Measurements from ENCODE around the gene HIGD1C.
"Not testable (repeated sequence)": the region's sequence is repeated elsewhere in the genome, so short reads cannot be mapped to it uniquely, and the experiment has no call there.

Gene HIGD1C

GRCh38 chr12:50952510-50952909 lies at the start of gene HIGD1C:
Gene HIGD1C (plus strand): TSS chr12:50952544. CDS start chr12:50953999, 1,455 bp downstream.
- DNase-seq: no peak

- not testable (repeated sequence) for DNase-seq
Observed at GRCh38 chr12:50908479-50908878, 43.9 kb upstream of the HIGD1C start.

GRCh38 chr12:50912361-50912760 lies 40.0 kb upstream of the HIGD1C start:
- not testable (repeated sequence) for DNase-seq

- DNase-seq: no peak
Observed at GRCh38 chr12:50913224-50913623, 39.1 kb upstream of the HIGD1C start.

GRCh38 chr12:50914872-50915484 lies 37.4 kb upstream of the HIGD1C start:
- DNase-seq: no peak

GRCh38 chr12:50916292-50916691 lies 36.1 kb upstream of the HIGD1C start:
- no peak for DNase-seq

- DNase-seq: no peak
Observed at GRCh38 chr12:50918584-50919316, 33.6 kb upstream of the HIGD1C start.

- no peak for DNase-seq
Observed at GRCh38 chr12:50922820-50923219, 29.5 kb upstream of the HIGD1C start.

GRCh38 chr12:50923361-50924130 lies 28.8 kb upstream of the HIGD1C start:
- DNase-seq: no peak

- no peak for DNase-seq
Observed at GRCh38 chr12:50924131-50924438, 28.3 kb upstream of the HIGD1C start.

GRCh38 chr12:50924439-50925341 lies 27.7 kb upstream of the HIGD1C start:
- DNase-seq: peak in 1 of 2 donors; percentile 9

- DNase-seq: no peak
Observed at GRCh38 chr12:50925342-50925651, 27.0 kb upstream of the HIGD1C start.

- DNase-seq: no peak
Observed at GRCh38 chr12:50925920-50926319, 26.4 kb upstream of the HIGD1C start.

GRCh38 chr12:50926415-50926814 lies 25.9 kb upstream of the HIGD1C start:
- DNase-seq: no peak

GRCh38 chr12:50926932-50927331 lies 25.4 kb upstream of the HIGD1C start:
- not testable (repeated sequence) for DNase-seq

- DNase-seq: no peak
Observed at GRCh38 chr12:50927356-50927755, 25.0 kb upstream of the HIGD1C start.

- no peak for DNase-seq
Observed at GRCh38 chr12:50927766-50928224, 24.5 kb upstream of the HIGD1C start.

GRCh38 chr12:50928392-50928791 lies 24.0 kb upstream of the HIGD1C start:
- no peak for DNase-seq

GRCh38 chr12:50929831-50930230 lies 22.5 kb upstream of the HIGD1C start:
- DNase-seq: no peak

GRCh38 chr12:50930477-50930876 lies 21.9 kb upstream of the HIGD1C start:
- not testable (repeated sequence) for DNase-seq

GRCh38 chr12:50932787-50933280 lies 19.5 kb upstream of the HIGD1C start:
- DNase-seq: no peak

GRCh38 chr12:50933459-50934124 lies 18.8 kb upstream of the HIGD1C start:
- DNase-seq: no peak

All from stimulated activated CD4-positive, alpha-beta T cell treated with anti-CD3 and anti-CD28 coated beads, Interleukin-2, amount 100 ng/mL, for 24 hours (primary cell).